Measurements from ENCODE around the gene CAPN2.

- TF ChIP-seq POLR2A (IDR thresholded peaks at IDR 0.05; ENCODE audit: low read depth, low read length) (no peak), POLR2AphosphoS5 (IDR thresholded peaks at IDR 0.05; ENCODE audit: low read depth, low read length) (no peak)
Observed at GRCh38 chr1:223776075-223776814, 63.9 kb downstream of the CAPN2 start.

Measured in GM12892 (cell line).